Colonic mucosa (tissue), 4 donors: ENCODE measurements around the gene TBX3. TPM values are rescaled to one million over a fixed set of nuclear protein-coding genes. Genes with fewer than 3 reads are reported as not detected.

ENCODE experiments used
- DNase-seq: peaks from one replicate; pipeline ENCODE4 v3.0.0-alpha.2; 2020
- H3K27ac ChIP-seq: fragments of 200-600 bp; one replicate; pipeline ENCODE4 v1.8.0; 2021
- H3K27me3 ChIP-seq: fragments of 200-600 bp; one replicate; pipeline ENCODE4 v1.8.0; 2021
- H3K36me3 ChIP-seq: fragments of 200-600 bp; one replicate; pipeline ENCODE4 v1.8.0; 2021
- H3K4me1 ChIP-seq: fragments of 200-600 bp; one replicate; pipeline ENCODE4 v1.8.0; 2021; ENCODE audit warnings: mild to moderate bottlenecking
- H3K4me3 ChIP-seq: fragments of 200-600 bp; one replicate; pipeline ENCODE4 v1.8.0; 2021
- H3K9ac ChIP-seq, 2 donors: one replicate each; pipeline ENCODE4 v1.7.0; 2013; ENCODE audit warnings: control low read depth in 2 of 2, low read depth in 2 of 2, low read length in 2 of 2
- H3K9me3 ChIP-seq: fragments of 200-600 bp; one replicate; pipeline ENCODE4 v1.8.0; 2021
- intact Hi-C: fragments of 100-400 bp; cut with DNase I; formaldehyde crosslinking; loops from one replicate; pipeline ENCODE4 v1.14.1; 2022
- total RNA-seq, 2 donors: library from RNA; stranded (reverse); fragmentation: NEBNext Ultra II Directional in 1 of 2; extraction: Animal tissue kit (Norgen Biotek cat#: 25700) in 1 of 2; gene quantifications; one replicate each; pipeline ENCODE4 v1.2.1, GENCODE V29; 2021
- TF ChIP-seq, protein P1 (sequence below): fragments of 200-600 bp; IDR thresholded peaks from one replicate; pipeline ENCODE4 v1.8.0; 2022; ENCODE audit warnings: antibody characterized with exemption, mild to moderate bottlenecking
- donor health status: healthy.
- donor health status: DM: no; HTN: no; CAD: no.
- donor health status: DM: no; HTN: no; CAD: no.

TBX3 gene
- total RNA-seq, 2 donors from 2014 or later, result 4.8 to 7.2 TPM

DNA sequence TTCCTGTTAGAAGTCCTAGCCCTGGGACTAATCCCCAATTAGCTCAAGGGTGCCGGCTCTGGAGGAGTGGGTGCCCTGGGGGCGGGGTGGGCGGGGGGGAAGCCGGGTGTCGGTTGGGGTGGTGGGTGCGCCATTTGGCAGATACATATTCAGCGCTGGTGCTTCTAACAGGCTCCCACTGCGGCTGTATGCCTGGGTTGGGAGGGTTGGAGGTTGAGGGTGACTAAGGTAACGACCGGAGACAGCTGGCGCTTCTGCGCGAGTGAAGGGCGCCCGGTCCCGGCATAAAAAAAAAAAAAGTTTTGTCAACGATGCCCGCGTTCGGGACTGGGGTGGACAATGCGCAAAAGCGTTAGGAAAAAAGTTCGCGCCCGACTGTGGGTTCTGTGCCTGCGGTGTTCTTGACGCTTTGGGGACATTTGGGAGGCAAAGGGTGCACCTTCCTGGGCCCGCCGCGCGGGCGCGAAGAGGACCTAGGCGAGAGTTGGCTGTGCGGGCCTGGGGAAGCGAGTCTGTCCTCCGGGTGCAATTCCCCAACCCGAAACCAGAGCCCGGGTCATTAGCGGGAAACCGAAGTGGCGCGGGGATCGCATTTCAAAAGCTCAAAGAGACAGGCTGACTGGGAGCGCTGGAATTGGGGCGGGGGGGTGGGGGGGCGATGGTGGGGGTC is 19.2 kb downstream of the TBX3 start:
- H3K36me3 ChIP-seq, result no peaks in the 10 kb centered on the region
- no peak overlapping the region for H3K4me3 ChIP-seq
- TF ChIP-seq, protein P1, sequence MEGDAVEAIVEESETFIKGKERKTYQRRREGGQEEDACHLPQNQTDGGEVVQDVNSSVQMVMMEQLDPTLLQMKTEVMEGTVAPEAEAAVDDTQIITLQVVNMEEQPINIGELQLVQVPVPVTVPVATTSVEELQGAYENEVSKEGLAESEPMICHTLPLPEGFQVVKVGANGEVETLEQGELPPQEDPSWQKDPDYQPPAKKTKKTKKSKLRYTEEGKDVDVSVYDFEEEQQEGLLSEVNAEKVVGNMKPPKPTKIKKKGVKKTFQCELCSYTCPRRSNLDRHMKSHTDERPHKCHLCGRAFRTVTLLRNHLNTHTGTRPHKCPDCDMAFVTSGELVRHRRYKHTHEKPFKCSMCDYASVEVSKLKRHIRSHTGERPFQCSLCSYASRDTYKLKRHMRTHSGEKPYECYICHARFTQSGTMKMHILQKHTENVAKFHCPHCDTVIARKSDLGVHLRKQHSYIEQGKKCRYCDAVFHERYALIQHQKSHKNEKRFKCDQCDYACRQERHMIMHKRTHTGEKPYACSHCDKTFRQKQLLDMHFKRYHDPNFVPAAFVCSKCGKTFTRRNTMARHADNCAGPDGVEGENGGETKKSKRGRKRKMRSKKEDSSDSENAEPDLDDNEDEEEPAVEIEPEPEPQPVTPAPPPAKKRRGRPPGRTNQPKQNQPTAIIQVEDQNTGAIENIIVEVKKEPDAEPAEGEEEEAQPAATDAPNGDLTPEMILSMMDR, result no peak
- peaks cover 4% of the 10 kb centered on the region for H3K4me1 ChIP-seq
- no peaks in the 10 kb centered on the region for H3K9me3 ChIP-seq
- no peak for DNase-seq
- H3K27ac ChIP-seq, result no peak overlapping the region
- peaks cover 25% of the 10 kb centered on the region for H3K27me3 ChIP-seq
- no peak overlapping the region for H3K9ac ChIP-seq
- intact Hi-C loops, result loop anchor here (5.0 to 10.0 kb wide), 3 partner anchors 500 to 1253 kb away; no protein-coding TSS in a partner anchor

DNA sequence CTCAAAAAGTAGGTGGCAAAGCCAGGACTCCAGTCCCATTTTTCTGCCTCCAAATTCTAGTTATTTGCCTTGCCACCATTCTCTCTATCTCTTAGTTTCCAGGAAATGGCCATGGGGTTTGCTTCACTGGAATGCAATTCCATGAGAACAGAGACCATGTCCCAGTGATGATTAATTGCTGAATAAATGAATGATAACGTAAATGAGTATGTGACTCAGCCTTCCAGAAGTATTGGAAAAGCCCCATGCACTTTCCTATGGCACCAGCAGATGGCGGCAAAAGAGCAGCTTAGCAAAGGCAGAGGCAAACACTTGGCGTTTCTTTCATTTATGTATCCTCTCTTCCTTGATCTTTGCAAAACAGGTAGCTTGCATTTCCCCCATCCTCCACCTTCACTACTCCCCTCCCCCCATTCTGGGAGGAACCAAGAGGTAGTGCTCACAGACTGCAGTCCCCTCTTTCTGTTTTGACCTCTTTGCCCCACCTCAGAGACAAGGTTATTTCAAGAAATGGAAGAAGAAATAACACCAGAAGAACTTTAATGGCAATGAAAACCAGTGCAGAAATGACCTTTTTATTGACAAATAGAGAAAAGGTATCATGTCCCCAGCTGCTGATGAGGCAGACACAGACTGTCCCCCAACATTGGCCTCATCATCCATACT is 21.3 kb downstream of the TBX3 start:
- intact Hi-C loops, result loop anchor here (5.0 to 10.0 kb wide), 3 partner anchors 502 to 1255 kb away; no protein-coding TSS in a partner anchor
- peak; percentile 84 for DNase-seq
- Histone ChIP-seq H3K9me3 (no peaks in the 10 kb centered on the region), H3K9ac (no peak overlapping the region), H3K4me1 (peaks cover 2% of the 10 kb centered on the region), H3K4me3 (no peak overlapping the region), H3K27ac (no peak overlapping the region), H3K36me3 (no peaks in the 10 kb centered on the region), H3K27me3 (peaks cover 22% of the 10 kb centered on the region)
- TF ChIP-seq, protein P1, result peak; percentile 95

DNA sequence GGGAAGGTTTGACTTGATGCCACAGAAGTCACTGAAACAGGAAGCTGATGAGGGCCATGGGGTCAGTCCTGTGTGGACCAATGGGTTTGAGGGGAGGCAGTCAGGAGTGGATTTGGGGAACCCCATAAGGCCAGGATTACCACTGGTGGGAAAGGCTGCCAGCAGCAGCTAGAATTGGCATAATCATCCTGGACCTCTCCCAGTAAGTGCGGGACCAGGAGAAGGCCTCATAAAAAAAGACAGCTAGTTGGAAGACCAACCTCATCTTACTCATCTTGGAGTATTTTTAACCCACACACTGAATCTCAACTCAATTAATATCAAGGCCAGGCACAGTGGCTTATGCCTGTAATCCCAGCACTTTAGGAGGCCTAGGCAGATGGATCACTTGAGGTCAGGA is 22.7 kb downstream of the TBX3 start:
- Histone ChIP-seq H3K9me3 (no peaks in the 10 kb centered on the region), H3K36me3 (no peaks in the 10 kb centered on the region), H3K27ac (no peak overlapping the region), H3K4me1 (no peaks in the 10 kb centered on the region), H3K4me3 (no peak overlapping the region), H3K27me3 (peaks cover 14% of the 10 kb centered on the region), H3K9ac (no peak overlapping the region)
- no peak for DNase-seq
- TF ChIP-seq, protein P1, result no peak
- intact Hi-C loops, result loop anchor here (5.0 to 10.0 kb wide), 3 partner anchors 504 to 1256 kb away; no protein-coding TSS in a partner anchor

DNA sequence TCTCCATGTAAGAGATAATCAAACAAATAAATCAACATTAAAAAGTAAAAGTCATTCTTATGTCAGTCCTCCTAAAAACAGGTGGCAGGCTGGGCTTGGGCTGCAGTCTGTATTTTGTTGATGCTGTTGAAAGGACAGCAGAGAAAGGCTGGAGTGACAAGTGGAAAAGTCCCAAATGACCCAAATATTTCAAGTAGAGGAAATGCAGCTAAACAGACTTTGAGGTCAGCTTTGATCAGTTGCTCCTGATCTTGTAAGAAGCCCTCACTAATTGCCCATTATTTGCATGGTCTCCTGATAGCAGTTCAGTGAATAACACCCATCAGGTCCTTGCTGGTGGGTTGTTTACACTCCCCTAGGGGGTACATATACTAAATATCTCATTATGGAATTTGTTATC is 24.9 kb downstream of the TBX3 start:
- Histone ChIP-seq H3K27ac (no peak overlapping the region), H3K9ac (no peak overlapping the region), H3K27me3 (no peaks in the 10 kb centered on the region), H3K9me3 (no peaks in the 10 kb centered on the region), H3K4me3 (no peak overlapping the region), H3K36me3 (no peaks in the 10 kb centered on the region), H3K4me1 (no peaks in the 10 kb centered on the region)
- no peak for DNase-seq
- TF ChIP-seq, protein P1, result no peak
- intact Hi-C loops, result no loop called here

DNA sequence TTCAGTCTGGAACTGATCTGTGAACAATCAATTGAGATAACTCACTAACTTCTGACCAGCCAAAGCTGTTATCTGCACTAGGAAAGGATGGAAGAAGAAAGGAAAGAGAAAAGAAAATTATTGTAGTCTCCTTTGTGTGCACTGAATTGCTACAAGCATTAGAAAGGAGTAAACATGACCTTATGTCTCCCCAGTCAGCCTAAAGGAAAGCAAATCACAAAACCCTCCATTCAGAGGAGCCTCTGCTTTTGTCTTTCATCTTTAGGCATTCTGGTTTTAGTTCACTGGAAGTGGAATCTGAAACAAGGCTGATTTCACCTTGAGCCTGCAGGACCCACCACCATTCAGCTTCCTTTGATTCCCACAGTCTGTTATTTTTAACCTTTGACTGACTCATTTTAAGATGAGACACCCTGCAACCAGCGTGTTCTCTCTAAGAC is 26.0 kb downstream of the TBX3 start:
- no peaks in the 10 kb centered on the region for H3K4me1 ChIP-seq
- no peak overlapping the region for H3K9ac ChIP-seq
- no peaks in the 10 kb centered on the region for H3K9me3 ChIP-seq
- no peak for DNase-seq
- no peaks in the 10 kb centered on the region for H3K27me3 ChIP-seq
- H3K27ac ChIP-seq, result no peak overlapping the region
- intact Hi-C loops, result no loop called here
- no peaks in the 10 kb centered on the region for H3K36me3 ChIP-seq
- no peak overlapping the region for H3K4me3 ChIP-seq
- TF ChIP-seq, protein P1, result no peak
